GM23248 (cell line): Measurements from ENCODE around the gene YES1.

Source experiments
- EZH2 ChIP-seq: fragments of 200-600 bp; sonication (generic); IDR thresholded peaks from 2 replicates; pipeline ENCODE4 v1.6.1; 2018; ENCODE audit warnings: antibody characterized with exemption, mild to moderate bottlenecking; ENCODE audit not compliant: insufficient read depth, poor library complexity, severe bottlenecking
- EZH2phosphoT487 ChIP-seq: fragments of 200-600 bp; sonication (generic); IDR thresholded peaks from 2 replicates; pipeline ENCODE4 v1.6.1; 2018; ENCODE audit warnings: antibody characterized with exemption, moderate library complexity, mild to moderate bottlenecking, low read depth; ENCODE audit not compliant: insufficient read depth

GRCh38 chr18:750456-750855 lies 61.6 kb downstream of the YES1 start:
- TF ChIP-seq EZH2 (no peak), EZH2phosphoT487 (no peak)
